ENCODE results near the gene LYST. TPM values are rescaled to one million over a fixed set of nuclear protein-coding genes. Genes with fewer than 3 reads are reported as not detected.
A peak's percentile ranks its signal among the peaks of the same experiment; 100 is the strongest.
"Not testable (repeated sequence)": the region's sequence is repeated elsewhere in the genome, so short reads cannot be mapped to it uniquely, and the experiment has no call there.

The LYST gene
- 1 to 10 TPM; 3.1 to 9.4 (median 7.9) TPM for polyA plus RNA-seq

- peak within 1 kb of the TSS; percentile 14 for H3K27ac ChIP-seq (ENCODE audit: low read depth, low read length)
- 0% methylated on average over 58 to 71 of the region's 71 CpGs for WGBS, 3 donors
Observed at GRCh38 chr1:235866205-235866912, at the start of gene LYST. Gene LYST (minus strand): TSS chr1:235866906. CDS start chr1:235830417, 36,489 bp downstream.

- 90 to 96% (median 95%) methylated on average over 4 of the region's 4 CpGs for WGBS, 3 donors
- not testable (repeated sequence) for H3K27ac ChIP-seq (ENCODE audit: low read depth, low read length)
Observed at GRCh38 chr1:235915489-235915888, 48.8 kb upstream of the LYST start.

- no peak overlapping the region for H3K27ac ChIP-seq (ENCODE audit: low read depth, low read length)
- WGBS, 3 donors, result 97% methylated on average over 1 of the region's 1 CpG
Observed at GRCh38 chr1:235913311-235913710, 46.6 kb upstream of the LYST start.

- no peak overlapping the region for H3K27ac ChIP-seq (ENCODE audit: low read depth, low read length)
- 82 to 89% (median 88%) methylated on average over 6 of the region's 6 CpGs for WGBS, 3 donors
Observed at GRCh38 chr1:235911876-235912275, 45.2 kb upstream of the LYST start.

- WGBS, 3 donors, result 62 to 92% (median 90%) methylated on average over 5 of the region's 5 CpGs
- no peak overlapping the region for H3K27ac ChIP-seq (ENCODE audit: low read depth, low read length)
Observed at GRCh38 chr1:235911300-235911662, 44.6 kb upstream of the LYST start.

GRCh38 chr1:235910357-235911299 lies 43.9 kb upstream of the LYST start:
- WGBS, 3 donors, result 49 to 61% (median 55%) methylated on average over 8 of the region's 8 CpGs

GRCh38 chr1:235908742-235909520 lies 42.2 kb upstream of the LYST start:
- 81 to 82% (median 81%) methylated on average over 8 of the region's 8 CpGs for WGBS, 3 donors
- H3K27ac ChIP-seq (ENCODE audit: low read depth, low read length), result no peak overlapping the region

More at GRCh38 chr1:235910357-235911299, 43.9 kb upstream of the LYST start:
- H3K27ac ChIP-seq (ENCODE audit: low read depth, low read length), result peak overlapping the region; percentile 49

- H3K27ac ChIP-seq (ENCODE audit: low read depth, low read length), result no peak overlapping the region
- 82 to 92% (median 91%) methylated on average over 3 of the region's 3 CpGs for WGBS, 3 donors
Observed at GRCh38 chr1:235907897-235908240, 41.2 kb upstream of the LYST start.

GRCh38 chr1:235907187-235907896 lies 40.6 kb upstream of the LYST start:
- no peak overlapping the region for H3K27ac ChIP-seq (ENCODE audit: low read depth, low read length)

GRCh38 chr1:235906436-235906835 lies 39.7 kb upstream of the LYST start:
- 76 to 97% (median 97%) methylated on average over 5 of the region's 5 CpGs for WGBS, 3 donors
- no peak overlapping the region for H3K27ac ChIP-seq (ENCODE audit: low read depth, low read length)

More at GRCh38 chr1:235907187-235907896, 40.6 kb upstream of the LYST start:
- 78 to 83% (median 82%) methylated on average over 12 of the region's 12 CpGs for WGBS, 3 donors

GRCh38 chr1:235903809-235904208 lies 37.1 kb upstream of the LYST start:
- WGBS, 3 donors, result 76 to 91% (median 82%) methylated on average over 2 of the region's 2 CpGs
- not testable (repeated sequence) for H3K27ac ChIP-seq (ENCODE audit: low read depth, low read length)

GRCh38 chr1:235902677-235903542 lies 36.2 kb upstream of the LYST start:
- H3K27ac ChIP-seq (ENCODE audit: low read depth, low read length), result no peak overlapping the region
- 67 to 79% (median 69%) methylated on average over 7 of the region's 7 CpGs for WGBS, 3 donors

GRCh38 chr1:235901461-235901860 lies 34.8 kb upstream of the LYST start:
- 45 to 82% (median 49%) methylated on average over 2 of the region's 2 CpGs for WGBS, 3 donors
- H3K27ac ChIP-seq (ENCODE audit: low read depth, low read length), result no peak overlapping the region

GRCh38 chr1:235898126-235898525 lies 31.4 kb upstream of the LYST start:
- H3K27ac ChIP-seq (ENCODE audit: low read depth, low read length), result no peak overlapping the region
- 69 to 86% (median 79%) methylated on average over 3 of the region's 3 CpGs for WGBS, 3 donors

GRCh38 chr1:235893840-235894239 lies 27.1 kb upstream of the LYST start:
- no peak overlapping the region for H3K27ac ChIP-seq (ENCODE audit: low read depth, low read length)
- 89 to 97% (median 96%) methylated on average over 2 of the region's 2 CpGs for WGBS, 3 donors

GRCh38 chr1:235892734-235893413 lies 26.2 kb upstream of the LYST start:
- no peak overlapping the region for H3K27ac ChIP-seq (ENCODE audit: low read depth, low read length)

GRCh38 chr1:235892202-235892601 lies 25.5 kb upstream of the LYST start:
- no peak overlapping the region for H3K27ac ChIP-seq (ENCODE audit: low read depth, low read length)
- WGBS, 3 donors, result 72 to 81% (median 80%) methylated on average over 6 of the region's 6 CpGs

More at GRCh38 chr1:235892734-235893413, 26.2 kb upstream of the LYST start:
- 58 to 68% (median 59%) methylated on average over 5 of the region's 5 CpGs for WGBS, 3 donors

Measured in adipose tissue (tissue), 3 donors.